ENCODE data around the gene C11orf65. TPM values are rescaled to one million over a fixed set of nuclear protein-coding genes. Genes with fewer than 3 reads are reported as not detected.

Gene C11orf65
- total RNA-seq, 1 experiment from 2014 or later: 0.41 TPM

- no peak for DNase-seq (ENCODE audit: low spot score)
These were observed 96.3 kb downstream of the C11orf65 start for GRCh38 chr11:108370990-108371389.

GRCh38 chr11:108370315-108370714 lies 97.0 kb downstream of the C11orf65 start:
- no peak for DNase-seq (ENCODE audit: low spot score)

GRCh38 chr11:108369064-108369463 lies 98.3 kb downstream of the C11orf65 start:
- no peak for DNase-seq (ENCODE audit: low spot score)

GRCh38 chr11:108368134-108368533 lies 99.2 kb downstream of the C11orf65 start:
- no peak for DNase-seq (ENCODE audit: low spot score)

GRCh38 chr11:108364159-108364558 lies 103.2 kb downstream of the C11orf65 start:
- DNase-seq (ENCODE audit: low spot score): no peak

- DNase-seq (ENCODE audit: low spot score): no peak
These were observed 115.9 kb downstream of the C11orf65 start for GRCh38 chr11:108351468-108351867.

- no peak for DNase-seq (ENCODE audit: low spot score)
These were observed 120.9 kb downstream of the C11orf65 start for GRCh38 chr11:108346451-108346850.

GRCh38 chr11:108345767-108346166 lies 121.6 kb downstream of the C11orf65 start:
- DNase-seq (ENCODE audit: low spot score): no peak

GRCh38 chr11:108343714-108344113 lies 123.6 kb downstream of the C11orf65 start:
- no peak for DNase-seq (ENCODE audit: low spot score)

- no peak for DNase-seq (ENCODE audit: low spot score)
These were observed 125.7 kb downstream of the C11orf65 start for GRCh38 chr11:108341654-108342053.

GRCh38 chr11:108340973-108341372 lies 126.4 kb downstream of the C11orf65 start:
- DNase-seq (ENCODE audit: low spot score): no peak

GRCh38 chr11:108338750-108339149 lies 128.6 kb downstream of the C11orf65 start:
- DNase-seq (ENCODE audit: low spot score): no peak

- no peak for DNase-seq (ENCODE audit: low spot score)
These were observed 133.9 kb downstream of the C11orf65 start for GRCh38 chr11:108333403-108333899.

Other genes with a start within 250 kb of the C11orf65 start
- 8.6 and 9.3 TPM in 2 replicates for gene NPAT, start 244.9 kb downstream of the C11orf65 start, total RNA-seq (2014; rRNA removed; shearing (Covaris generic))
- gene ATM, start 244.5 kb downstream of the C11orf65 start, total RNA-seq (2014; rRNA removed; shearing (Covaris generic)): 18.8 and 20.0 TPM in 2 replicates
- 63.7 and 64.4 TPM in 2 replicates for gene POGLUT3, start 30.9 kb upstream of the C11orf65 start, total RNA-seq (2014; rRNA removed; shearing (Covaris generic))
- 0.49 and 2.1 TPM in 2 replicates for gene EXPH5, start 126.2 kb upstream of the C11orf65 start, total RNA-seq (2014; rRNA removed; shearing (Covaris generic))
- 17.2 and 26.3 TPM in 2 replicates for gene DDX10, start 197.5 kb upstream of the C11orf65 start, total RNA-seq (2014; rRNA removed; shearing (Covaris generic))